GM12878 (cell line): ENCODE data around the gene PCCA. TPM values are rescaled to one million over a fixed set of nuclear protein-coding genes. Genes with fewer than 3 reads are reported as not detected.

Experiments used
- ATAC-seq: fragments of 200-7000 bp; cut with Tn5 transposase; 3 replicates; pipeline ENCODE4 v1.9.1; 2020; ENCODE audit warnings: mild to moderate bottlenecking, moderate library complexity
- BruUV-seq: library from RNA; stranded (reverse); fragments of 400-500 nt; replicated peaks from 2 replicates; lab custom pipeline; 2021; lab: Mats Ljungman, UMichigan
- CTCF ChIA-PET: fragments of 300-600 bp; sonication (Branson Sonifier 250); formaldehyde crosslinking; extraction: SDS; loops from one replicate; lab custom pipeline; 2021; ENCODE audit warnings: inconsistent platforms; lab: Yijun Ruan, JAX
- POLR2A ChIA-PET: fragments of 350-600 bp; formaldehyde crosslinking; extraction: SDS; loops from one replicate; lab custom pipeline; 2021; ENCODE audit warnings: inconsistent platforms; lab: Charles Lee
- RAD21 ChIA-PET: fragments of 300-600 bp; sonication (Branson Sonifier 250); formaldehyde crosslinking; loops from one replicate; lab custom pipeline; 2023; ENCODE audit warnings: antibody characterized with exemption; ENCODE audit not compliant: unreplicated experiment; lab: Charles Lee
- SMC1A ChIA-PET: fragments of 300-600 bp; sonication (Branson Sonifier 250); formaldehyde crosslinking; loops from one replicate; lab custom pipeline; 2023; ENCODE audit not compliant: unreplicated experiment, uncharacterized antibody; lab: Charles Lee
- DNase-seq: peaks from one replicate; pipeline ENCODE4 v3.0.0-alpha.2; 2011; ENCODE audit warnings: low read depth, low spot score
- FAIRE-seq: peaks from 3 replicates; lab custom pipeline; 2011; peaks lifted over from hg19 to GRCh38; lab: Jason Lieb, UNC
- H2AFZ ChIP-seq: 2 replicates; pipeline ENCODE4 v1.6.0; 2011; ENCODE audit warnings: low read depth, low read length, control low read depth; ENCODE audit not compliant: control insufficient read depth
- H3K27ac ChIP-seq: 2 replicates; pipeline ENCODE4 v1.5.1; 2011; ENCODE audit warnings: control low read depth; ENCODE audit not compliant: control insufficient read depth, insufficient read depth
- H3K27me3 ChIP-seq, 2 experiments: replicated peaks in 1 of 2; 2 replicates each; pipeline versions ENCODE4 v1.6.0 to v1.6.1; 2011; ENCODE audit warnings: low read length in 1 of 2; ENCODE audit not compliant: control insufficient read depth in 2 of 2, insufficient read depth in 2 of 2
- H3K36me3 ChIP-seq, 2 experiments: 2 replicates each; pipeline ENCODE4 v1.5.1; 2011; ENCODE audit warnings: low read length in 1 of 2; ENCODE audit not compliant: control insufficient read depth in 2 of 2, insufficient read depth in 2 of 2
- H3K4me1 ChIP-seq: 2 replicates; pipeline ENCODE4 v1.6.1; 2011; ENCODE audit warnings: mild to moderate bottlenecking, low read length, moderate library complexity, mixed read lengths; ENCODE audit not compliant: control insufficient read depth, insufficient read depth
- H3K4me2 ChIP-seq: 2 replicates; pipeline ENCODE4 v1.6.0; 2011; ENCODE audit warnings: control low read depth; ENCODE audit not compliant: control insufficient read depth, insufficient read depth
- H3K4me3 ChIP-seq: fragments of 200-600 bp; sonication (generic); 2 replicates; pipeline ENCODE4 v1.5.1; 2016
- H3K79me2 ChIP-seq: 2 replicates; pipeline ENCODE4 v1.6.0; 2011; ENCODE audit warnings: low read length; ENCODE audit not compliant: control insufficient read depth, insufficient read depth
- H3K9ac ChIP-seq: 2 replicates; pipeline ENCODE4 v1.8.0; 2011; ENCODE audit warnings: low read length, control low read depth, mixed read lengths; ENCODE audit not compliant: control insufficient read depth, insufficient read depth
- H3K9me3 ChIP-seq: replicated peaks from 3 replicates; pipeline ENCODE4 v1.5.1; 2011; ENCODE audit warnings: mild to moderate bottlenecking, low read length; ENCODE audit not compliant: control insufficient read depth, insufficient read depth
- H4K20me1 ChIP-seq: 2 replicates; pipeline ENCODE4 v1.6.0; 2011; ENCODE audit not compliant: control insufficient read depth, insufficient read depth
- BCL11A ChIP-seq: IDR thresholded peaks from 2 replicates; pipeline ENCODE4 v1.6.1; 2011; ENCODE audit warnings: low read depth, low read length
- CEBPZ ChIP-seq: fragments of 150-350 bp; IDR thresholded peaks from 2 replicates; pipeline ENCODE4 v1.6.1; 2016; ENCODE audit warnings: low read depth, low read length
- ELK1 ChIP-seq: IDR thresholded peaks from 2 replicates; pipeline ENCODE4 v1.6.1; 2012; ENCODE audit warnings: low read depth, low read length, improper control_type of control experiment
- GATAD2B ChIP-seq: fragments of 450-650 bp; conservative IDR thresholded peaks from 2 replicates; pipeline ENCODE4 v1.6.1; 2017; ENCODE audit warnings: low read depth, mild to moderate bottlenecking, moderate library complexity
- IRF4 ChIP-seq: IDR thresholded peaks from 2 replicates; pipeline ENCODE4 v1.6.1; 2011; ENCODE audit warnings: low read depth, low read length
- MEF2A ChIP-seq: IDR thresholded peaks from 2 replicates; pipeline ENCODE4 v1.6.1; 2011; ENCODE audit warnings: low read depth, mild to moderate bottlenecking, low read length, moderate library complexity; ENCODE audit not compliant: insufficient read depth
- NFYB ChIP-seq: IDR thresholded peaks from 2 replicates; pipeline ENCODE4 v1.6.1; 2011; ENCODE audit warnings: low read depth, mild to moderate bottlenecking, low read length, improper control_type of control experiment, moderate library complexity; ENCODE audit not compliant: insufficient read depth
- NR2C1 ChIP-seq: fragments of 450-650 bp; IDR thresholded peaks from 2 replicates; pipeline ENCODE4 v1.6.1; 2017; ENCODE audit warnings: antibody characterized with exemption, mild to moderate bottlenecking, moderate library complexity
- PAX5 ChIP-seq: IDR thresholded peaks from 2 replicates; pipeline ENCODE4 v1.6.1; 2011; ENCODE audit warnings: low read depth, low read length, borderline replicate concordance
- PAX8 ChIP-seq: fragments of 450-650 bp; IDR thresholded peaks from 2 replicates; pipeline ENCODE4 v1.6.1; 2017; ENCODE audit warnings: mild to moderate bottlenecking, moderate library complexity
- POLR2AphosphoS5 ChIP-seq: IDR thresholded peaks from 2 replicates; pipeline ENCODE4 v1.6.1; 2011; ENCODE audit warnings: mild to moderate bottlenecking, low read length, inconsistent platforms
- SKIL ChIP-seq: fragments of 450-650 bp; IDR thresholded peaks from 2 replicates; pipeline ENCODE4 v1.6.1; 2017; ENCODE audit warnings: mild to moderate bottlenecking, low read depth, inconsistent platforms; ENCODE audit not compliant: poor library complexity, severe bottlenecking
- SREBF1 ChIP-seq: IDR thresholded peaks from 2 replicates; pipeline ENCODE4 v1.6.1; 2012; ENCODE audit warnings: mild to moderate bottlenecking, low read length
- WGBS: methylation state at CpG from one replicate; pipeline ENCODE4 v1.1.6; 2016; ENCODE audit warnings: low lambda C conversion rate; ENCODE audit not compliant: insufficient replicate concordance, insufficient coverage; ENCODE audit errors: missing lambda C conversion rate; 5-methylcytosine and 5-hydroxymethylcytosine counted together
- in situ Hi-C: fragments of 300-500 bp; cut with MboI; formaldehyde crosslinking; loops from 9 replicates; pipeline ENCODE4 v1.14.3; 2018; ENCODE audit warnings: mixed read lengths
- intact Hi-C: fragments of 100-400 bp; cut with micrococcal nuclease; formaldehyde crosslinking; loops from one replicate; pipeline ENCODE4 v1.14.2; 2022; ENCODE audit not compliant: unreplicated experiment
- polyA plus RNA-seq, 11 experiments: library from polyadenylated mRNA; depleted of rRNA in 4 of 11; unstranded in 6 of 11; stranded (reverse) in 5 of 11; fragments of >200 nt; fragmentation: Nextera tagmentation in 4 of 11; fragmentation: Illumina TruSeq in 1 of 11; extraction: Ambion mirVana in 4 of 11; extraction: Trizol in 1 of 11; gene quantifications; 1 replicate in 1 of 11; 2 replicates in 10 of 11; pipeline versions ENCODE4 v1.2.1 to v1.2.3, GENCODE V29; 2011 to 2016; ENCODE audit warnings: inconsistent platforms in 2 of 11, missing spikeins in 2 of 11, low read depth in 1 of 11
- total RNA-seq, 4 experiments: library from RNA; depleted of rRNA in 3 of 4; stranded (reverse); fragments of >200 nt in 3 of 4; fragmentation: Illumina TruSeq in 1 of 4; extraction: Trizol in 1 of 4; gene quantifications; 2 replicates each; pipeline versions ENCODE4 v1.2.1 to v1.2.3, GENCODE V29; 2013 to 2021
- TF ChIP-seq, protein P1 (sequence below): IDR thresholded peaks from 2 replicates; pipeline ENCODE4 v1.6.1; 2011; ENCODE audit warnings: mild to moderate bottlenecking, low read depth, low read length, moderate library complexity; ENCODE audit not compliant: insufficient replicate concordance

PCCA gene
- total and polyA plus RNA-seq, 10 of the 15 experiments (the other 5 are each of a cell fraction or from before 2014, with no cell fraction given) = 5.9 to 18.2 (median 12.4) TPM

DNA sequence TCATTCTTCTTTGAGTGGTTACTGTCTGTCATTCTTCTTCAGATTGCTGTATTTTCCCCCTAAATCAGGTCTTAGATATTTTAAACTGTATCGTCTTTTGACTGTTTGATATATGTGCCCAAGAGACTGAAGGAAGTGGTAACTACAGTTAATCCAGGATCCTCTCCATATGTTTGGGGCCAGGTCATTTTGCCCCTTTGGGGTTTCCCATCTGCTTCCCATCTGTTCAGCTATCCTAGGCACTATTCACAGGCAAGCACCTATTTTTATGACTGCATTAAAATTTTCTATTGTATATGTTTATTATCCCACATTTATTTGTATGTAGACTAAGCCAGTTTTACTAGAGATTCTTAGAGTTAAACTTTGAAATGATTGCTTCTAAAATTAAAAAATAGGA lies 244.2 kb downstream of the PCCA start (continued):
- TF ChIP-seq GATAD2B (no peak), NFYB (no peak)

DNA sequence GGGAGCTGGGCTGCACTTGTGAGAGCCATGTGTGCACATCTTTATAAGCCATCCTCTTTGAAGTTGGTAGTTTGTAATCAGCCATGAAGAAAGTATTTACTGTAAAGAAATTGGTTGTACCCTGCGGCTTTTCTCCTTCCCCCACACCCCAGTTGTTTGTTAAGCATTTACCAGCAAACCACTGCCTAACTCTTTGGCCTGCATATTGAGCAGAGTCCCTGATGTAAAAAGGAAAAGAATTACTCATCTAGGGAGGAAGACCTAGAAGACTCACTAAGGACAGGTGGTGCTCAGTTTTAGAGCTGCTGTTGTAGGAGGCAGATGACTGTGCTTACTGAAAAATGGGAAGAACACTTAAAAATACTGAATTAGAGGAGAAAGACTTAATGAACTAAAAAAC lies 245.3 kb downstream of the PCCA start:
- BruUV-seq = no TSS peak
- Histone ChIP-seq H3K9me3 (peaks cover 1% of the 10 kb centered on the region; the same call in 1 of the 3 replicates), H3K27me3 (no peaks in the 10 kb centered on the region), H3K27ac (no peak overlapping the region), H4K20me1 (no peaks in the 10 kb centered on the region), H3K4me3 (no peak overlapping the region), H3K36me3 (no peaks in the 10 kb centered on the region), H2AFZ (no peak overlapping the region), H3K4me2 (no peak overlapping the region), H3K4me1 (no peaks in the 10 kb centered on the region), H3K9ac (no peak overlapping the region), H3K79me2 (no peaks in the 10 kb centered on the region)
- POLR2A ChIA-PET = no interaction called here
- in situ Hi-C loops (no loop called here), intact Hi-C loops (no loop called here)
- no peak for FAIRE-seq
- RAD21 ChIA-PET = no interaction called here
- ATAC-seq = no peak
- SMC1A ChIA-PET = no interaction called here
- WGBS = 53% methylated on average over 1 of the region's 1 CpG
- CTCF ChIA-PET = no interaction called here
- DNase-seq = no peak
- no peak for TF ChIP-seq NR2C1
- no peak for TF ChIP-seq MEF2A
- TF ChIP-seq IRF4 = no peak
- no peak for TF ChIP-seq PAX8
- TF ChIP-seq SKIL = no peak
- TF ChIP-seq POLR2AphosphoS5 = no peak
- TF ChIP-seq PAX5 = no peak
- TF ChIP-seq, protein P1, sequence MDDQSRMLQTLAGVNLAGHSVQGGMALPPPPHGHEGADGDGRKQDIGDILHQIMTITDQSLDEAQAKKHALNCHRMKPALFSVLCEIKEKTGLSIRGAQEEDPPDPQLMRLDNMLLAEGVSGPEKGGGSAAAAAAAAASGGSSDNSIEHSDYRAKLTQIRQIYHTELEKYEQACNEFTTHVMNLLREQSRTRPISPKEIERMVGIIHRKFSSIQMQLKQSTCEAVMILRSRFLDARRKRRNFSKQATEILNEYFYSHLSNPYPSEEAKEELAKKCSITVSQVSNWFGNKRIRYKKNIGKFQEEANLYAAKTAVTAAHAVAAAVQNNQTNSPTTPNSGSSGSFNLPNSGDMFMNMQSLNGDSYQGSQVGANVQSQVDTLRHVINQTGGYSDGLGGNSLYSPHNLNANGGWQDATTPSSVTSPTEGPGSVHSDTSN = no peak
- no peak for TF ChIP-seq BCL11A
- TF ChIP-seq ELK1 = no peak
- no peak for TF ChIP-seq CEBPZ
- TF ChIP-seq SREBF1 = no peak
